GM12875 (cell line): ENCODE measurements around the gene SPRED1.

Experiments
- H3K4me3 ChIP-seq: one replicate; pipeline ENCODE4 v1.5.1; 2011; ENCODE audit warnings: low read depth, low read length, control low read depth
- TF ChIP-seq, protein P1 (sequence below): IDR thresholded peaks from 2 replicates; pipeline ENCODE4 v1.5.1; 2011; ENCODE audit warnings: low read depth, mild to moderate bottlenecking, control low read depth, inconsistent platforms, low read length, moderate library complexity, borderline replicate concordance; ENCODE audit not compliant: insufficient read depth

The SPRED1 gene

GRCh38 chr15:38316311-38316710 is 63.7 kb downstream of the SPRED1 start:
- TF ChIP-seq, protein P1, sequence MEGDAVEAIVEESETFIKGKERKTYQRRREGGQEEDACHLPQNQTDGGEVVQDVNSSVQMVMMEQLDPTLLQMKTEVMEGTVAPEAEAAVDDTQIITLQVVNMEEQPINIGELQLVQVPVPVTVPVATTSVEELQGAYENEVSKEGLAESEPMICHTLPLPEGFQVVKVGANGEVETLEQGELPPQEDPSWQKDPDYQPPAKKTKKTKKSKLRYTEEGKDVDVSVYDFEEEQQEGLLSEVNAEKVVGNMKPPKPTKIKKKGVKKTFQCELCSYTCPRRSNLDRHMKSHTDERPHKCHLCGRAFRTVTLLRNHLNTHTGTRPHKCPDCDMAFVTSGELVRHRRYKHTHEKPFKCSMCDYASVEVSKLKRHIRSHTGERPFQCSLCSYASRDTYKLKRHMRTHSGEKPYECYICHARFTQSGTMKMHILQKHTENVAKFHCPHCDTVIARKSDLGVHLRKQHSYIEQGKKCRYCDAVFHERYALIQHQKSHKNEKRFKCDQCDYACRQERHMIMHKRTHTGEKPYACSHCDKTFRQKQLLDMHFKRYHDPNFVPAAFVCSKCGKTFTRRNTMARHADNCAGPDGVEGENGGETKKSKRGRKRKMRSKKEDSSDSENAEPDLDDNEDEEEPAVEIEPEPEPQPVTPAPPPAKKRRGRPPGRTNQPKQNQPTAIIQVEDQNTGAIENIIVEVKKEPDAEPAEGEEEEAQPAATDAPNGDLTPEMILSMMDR = no peak
- no peak overlapping the region for H3K4me3 ChIP-seq

DNA sequence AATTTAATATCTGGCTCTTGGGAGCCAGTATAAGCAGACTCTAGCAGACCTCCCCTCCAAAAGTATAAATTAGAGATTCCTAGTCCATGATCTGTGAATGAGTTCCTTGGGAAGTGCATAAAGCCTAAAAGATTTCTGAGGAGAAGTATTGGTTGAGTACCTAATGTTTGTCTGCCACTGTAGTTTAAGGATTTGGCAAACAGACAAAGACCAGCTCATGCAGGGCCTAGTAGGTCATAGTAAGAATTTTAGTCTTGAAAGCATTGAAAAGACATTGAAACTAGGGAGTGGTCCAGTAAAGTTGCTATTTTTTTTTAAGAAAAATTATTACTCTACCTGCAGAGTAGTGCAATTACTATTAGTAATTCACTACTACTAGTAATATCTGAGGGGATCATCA is 67.5 kb downstream of the SPRED1 start:
- TF ChIP-seq, protein P1 = no peak
- H3K4me3 ChIP-seq = no peak overlapping the region

- no peak overlapping the region for H3K4me3 ChIP-seq
- TF ChIP-seq, protein P1 = no peak
Measured at GRCh38 chr15:38320866-38321265, 68.2 kb downstream of the SPRED1 start.

DNA sequence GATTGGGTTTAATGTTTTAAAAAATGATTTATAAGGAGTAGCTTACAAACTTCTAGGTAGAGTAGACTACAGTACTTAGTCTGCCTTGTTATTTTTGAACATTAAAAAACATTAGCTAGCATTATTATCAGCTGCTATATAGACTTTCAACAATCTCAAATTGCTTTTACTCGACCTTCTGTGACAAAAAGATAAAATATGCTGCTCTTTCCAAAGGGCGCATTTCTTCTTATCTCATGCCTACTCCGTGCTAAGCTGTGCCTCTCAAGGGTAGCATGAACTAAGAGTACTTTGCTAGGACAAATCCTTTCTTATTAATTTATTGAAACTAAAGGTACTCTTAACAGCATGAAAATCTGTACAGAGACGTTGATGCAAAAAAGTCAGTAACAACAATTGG is 71.3 kb downstream of the SPRED1 start:
- TF ChIP-seq, protein P1 = no peak
- no peak overlapping the region for H3K4me3 ChIP-seq

DNA sequence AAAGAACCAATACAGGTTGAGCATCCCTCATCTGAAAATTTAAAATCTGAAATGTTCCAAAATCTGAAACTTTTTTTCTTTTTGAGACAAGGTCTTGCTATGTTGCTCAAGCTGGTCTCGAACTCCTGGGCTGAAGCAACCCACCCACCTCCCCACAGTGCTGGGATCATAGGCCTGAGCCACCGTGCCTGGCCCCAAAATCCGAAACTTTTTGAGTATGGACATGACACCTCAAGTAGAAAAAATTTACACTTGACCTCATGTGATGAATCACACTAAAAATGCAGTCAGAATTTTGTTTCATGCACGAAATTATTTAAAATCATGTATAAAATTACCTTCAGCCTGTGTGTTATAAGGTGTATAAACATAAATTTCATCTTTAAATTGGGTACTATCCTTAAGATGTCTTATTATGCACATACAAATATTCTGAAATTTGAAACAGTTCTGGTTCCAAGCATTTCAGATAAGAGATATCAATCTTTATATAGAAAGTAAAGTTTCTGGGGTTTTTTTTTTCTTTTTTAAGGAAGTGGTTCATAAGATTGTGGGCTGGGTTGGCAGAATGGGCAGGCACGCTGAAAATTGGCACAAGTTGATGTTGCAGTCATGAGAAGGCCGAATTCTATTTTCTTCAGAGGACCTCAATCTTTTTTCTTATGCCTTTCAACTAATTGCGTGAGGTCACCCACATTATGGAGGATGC is 72.5 kb downstream of the SPRED1 start:
- H3K4me3 ChIP-seq = no peak overlapping the region

GRCh38 chr15:38325648-38325990 is 73.0 kb downstream of the SPRED1 start:
- H3K4me3 ChIP-seq = no peak overlapping the region
- TF ChIP-seq, protein P1 = no peak

More for the DNA sequence above, 72.5 kb downstream of the SPRED1 start:
- TF ChIP-seq, protein P1 = no peak

DNA sequence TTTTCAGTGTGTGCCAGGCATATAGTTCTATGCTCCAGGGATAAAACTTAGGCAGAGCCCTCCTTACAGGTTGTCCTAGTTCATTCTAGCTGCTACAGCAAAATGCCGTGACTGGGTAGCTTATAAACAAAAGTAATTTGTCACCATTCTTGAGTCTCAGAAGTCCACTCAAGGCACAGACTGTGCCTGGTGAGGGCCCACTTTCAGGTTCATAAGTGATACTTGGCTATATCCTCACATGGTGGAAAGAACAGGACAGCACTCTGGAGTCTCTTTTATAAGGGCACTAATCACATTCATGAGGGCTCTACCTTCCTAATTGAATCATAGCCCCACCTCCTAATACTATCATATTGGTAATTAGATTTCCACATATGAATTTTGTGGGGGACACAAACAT is 80.1 kb downstream of the SPRED1 start:
- TF ChIP-seq, protein P1 = no peak

More for the DNA sequence above, 80.1 kb downstream of the SPRED1 start:
- H3K4me3 ChIP-seq = no peak overlapping the region
